PC-9 (cell line): ENCODE results near the gene TAOK2. TPM values are rescaled to one million over a fixed set of nuclear protein-coding genes. Genes with fewer than 3 reads are reported as not detected.

Source experiments
- BruUV-seq: library from RNA; stranded (reverse); fragments of 400-500 nt; replicated peaks from 2 replicates; lab custom pipeline; 2021; lab: Mats Ljungman, UMichigan
- CTCF ChIA-PET: fragments of 300-600 bp; sonication (Branson Sonifier 250); formaldehyde crosslinking; loops from one replicate; lab custom pipeline; 2022; ENCODE audit warnings: antibody characterized with exemption; lab: Charles Lee
- POLR2A ChIA-PET: fragments of 300-600 bp; sonication (Branson Sonifier 250); formaldehyde crosslinking; loops from one replicate; lab custom pipeline; 2022; ENCODE audit warnings: antibody characterized with exemption; ENCODE audit not compliant: unreplicated experiment; lab: Charles Lee
- DNase-seq, 2 experiments: peaks; one replicate each; pipeline versions ENCODE4 v3.0.0 to v3.0.0-alpha.2; 2015 to 2022; ENCODE audit warnings: mixed read lengths in 1 of 2
- H2AFZ ChIP-seq: fragments of 200-600 bp; sonication (generic); 2 replicates; pipeline ENCODE4 v1.8.1; 2017; ENCODE audit warnings: antibody characterized with exemption
- H3F3A ChIP-seq: fragments of 200-600 bp; sonication (generic); 2 replicates; pipeline ENCODE4 v1.8.1; 2017; ENCODE audit warnings: antibody characterized with exemption, mild to moderate bottlenecking, low read depth; ENCODE audit not compliant: insufficient read depth
- H3K27ac ChIP-seq: fragments of 200-600 bp; sonication (generic); 2 replicates; pipeline ENCODE4 v1.6.1; 2016; ENCODE audit warnings: mixed run types
- H3K27me3 ChIP-seq: fragments of 200-600 bp; sonication (generic); 2 replicates; pipeline ENCODE4 v1.6.1; 2016; ENCODE audit warnings: low read depth, mixed run types; ENCODE audit not compliant: insufficient read depth
- H3K36me3 ChIP-seq: fragments of 200-600 bp; sonication (generic); 2 replicates; pipeline ENCODE4 v1.6.1; 2016; ENCODE audit warnings: low read depth, mixed run types
- H3K4me1 ChIP-seq: fragments of 200-600 bp; sonication (generic); replicated peaks from 2 replicates; pipeline ENCODE4 v1.6.1; 2016; ENCODE audit warnings: mixed run types; ENCODE audit not compliant: insufficient read depth
- H3K4me2 ChIP-seq: fragments of 200-600 bp; sonication (generic); 2 replicates; pipeline ENCODE4 v1.6.1; 2017; ENCODE audit warnings: mixed run types
- H3K4me3 ChIP-seq: fragments of 200-600 bp; sonication (generic); 2 replicates; pipeline ENCODE4 v1.6.1; 2016; ENCODE audit warnings: mixed run types
- H3K79me2 ChIP-seq: fragments of 200-600 bp; sonication (generic); 2 replicates; pipeline ENCODE4 v1.6.1; 2017; ENCODE audit warnings: low read depth, mixed run types
- H3K9me2 ChIP-seq: fragments of 200-600 bp; sonication (generic); 2 replicates; pipeline ENCODE4 v1.8.1; 2017; ENCODE audit warnings: mild to moderate bottlenecking; ENCODE audit not compliant: insufficient read depth
- H3K9me3 ChIP-seq: fragments of 200-600 bp; sonication (generic); 2 replicates; pipeline ENCODE4 v1.8.1; 2016; ENCODE audit warnings: low read depth; ENCODE audit not compliant: insufficient read depth
- H4K20me1 ChIP-seq: fragments of 200-600 bp; sonication (generic); 2 replicates; pipeline ENCODE4 v1.8.1; 2017; ENCODE audit not compliant: insufficient read depth
- EZH2 ChIP-seq: fragments of 200-600 bp; sonication (generic); IDR thresholded peaks from 2 replicates; pipeline ENCODE4 v1.8.0; 2017; ENCODE audit warnings: antibody characterized with exemption, low read depth
- intact Hi-C: fragments of 100-400 bp; cut with micrococcal nuclease; formaldehyde crosslinking; loops from one replicate; pipeline ENCODE4 v1.10.0; 2022; ENCODE audit not compliant: unreplicated experiment
- total RNA-seq: library from RNA; stranded (reverse); gene quantifications from 2 replicates; pipeline ENCODE4 v1.2.3, GENCODE V29; 2021
- TF ChIP-seq, protein P1 (sequence below): fragments of 200-600 bp; sonication (generic); conservative IDR thresholded peaks from 2 replicates; pipeline ENCODE4 v1.6.1; 2017; ENCODE audit warnings: mixed run types, antibody characterized with exemption, mild to moderate bottlenecking, moderate library complexity

The TAOK2 gene
- total RNA-seq, 1 experiment from 2014 or later: 82.9 TPM

DNA sequence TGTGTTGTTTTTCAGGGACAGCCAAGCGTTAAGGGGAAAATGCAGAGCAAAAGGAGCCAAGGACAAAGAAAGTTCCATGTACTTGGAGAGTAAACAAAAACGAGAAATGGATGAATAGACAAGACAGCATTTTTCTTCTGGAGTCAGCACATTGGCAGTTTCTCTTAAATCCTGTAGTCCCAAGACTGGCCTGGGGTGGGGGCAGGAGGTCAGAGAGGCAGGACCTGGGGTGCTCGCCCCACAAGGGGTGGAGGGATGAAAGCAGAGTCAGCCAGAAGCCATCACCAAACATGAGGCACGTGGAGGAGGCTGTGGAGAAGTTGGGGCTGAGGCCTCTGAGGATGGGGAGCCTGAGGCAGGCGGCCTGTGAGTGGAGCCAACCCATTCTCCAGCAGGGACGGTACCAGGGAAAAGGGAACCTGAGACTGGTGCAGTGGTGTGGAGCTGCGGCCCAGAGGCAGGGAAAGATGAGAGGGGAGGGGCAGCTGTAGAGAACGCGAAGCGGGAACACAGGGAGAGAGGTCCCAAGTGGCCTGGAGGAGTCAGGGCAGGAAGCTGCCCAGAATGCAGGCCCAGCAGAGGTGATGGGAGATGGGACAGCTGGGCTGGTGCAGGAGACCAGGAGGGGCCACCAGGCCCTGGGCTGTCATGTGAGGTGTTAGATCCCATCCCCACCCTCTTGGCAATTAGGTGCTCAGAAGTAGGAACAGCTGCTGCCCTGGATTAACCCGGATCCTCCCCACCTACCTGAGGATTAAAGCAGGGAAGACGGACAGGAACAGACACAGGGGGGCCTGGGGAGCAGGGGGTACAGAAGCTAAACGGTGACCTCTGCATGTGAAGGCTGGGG, 54.1 kb downstream of the TAOK2 start:
- Histone ChIP-seq H3K36me3 (no peaks in the 10 kb centered on the region), H3K79me2 (no peaks in the 10 kb centered on the region), H3K27me3 (peaks cover 85% of the 10 kb centered on the region), H4K20me1 (no peaks in the 10 kb centered on the region), H3K4me1 (no peaks in the 10 kb centered on the region), H3K9me3 (no peaks in the 10 kb centered on the region), H3K4me2 (no peak overlapping the region), H3K4me3 (no peak overlapping the region), H3K27ac (no peak overlapping the region), H3F3A (0 out of 2 replicates have a peak, but pooled peaks cover 5% of the 10 kb centered on the region), H2AFZ (no peak overlapping the region), H3K9me2 (no peaks in the 10 kb centered on the region)
- TF ChIP-seq EZH2: no peak
- TF ChIP-seq, protein P1, sequence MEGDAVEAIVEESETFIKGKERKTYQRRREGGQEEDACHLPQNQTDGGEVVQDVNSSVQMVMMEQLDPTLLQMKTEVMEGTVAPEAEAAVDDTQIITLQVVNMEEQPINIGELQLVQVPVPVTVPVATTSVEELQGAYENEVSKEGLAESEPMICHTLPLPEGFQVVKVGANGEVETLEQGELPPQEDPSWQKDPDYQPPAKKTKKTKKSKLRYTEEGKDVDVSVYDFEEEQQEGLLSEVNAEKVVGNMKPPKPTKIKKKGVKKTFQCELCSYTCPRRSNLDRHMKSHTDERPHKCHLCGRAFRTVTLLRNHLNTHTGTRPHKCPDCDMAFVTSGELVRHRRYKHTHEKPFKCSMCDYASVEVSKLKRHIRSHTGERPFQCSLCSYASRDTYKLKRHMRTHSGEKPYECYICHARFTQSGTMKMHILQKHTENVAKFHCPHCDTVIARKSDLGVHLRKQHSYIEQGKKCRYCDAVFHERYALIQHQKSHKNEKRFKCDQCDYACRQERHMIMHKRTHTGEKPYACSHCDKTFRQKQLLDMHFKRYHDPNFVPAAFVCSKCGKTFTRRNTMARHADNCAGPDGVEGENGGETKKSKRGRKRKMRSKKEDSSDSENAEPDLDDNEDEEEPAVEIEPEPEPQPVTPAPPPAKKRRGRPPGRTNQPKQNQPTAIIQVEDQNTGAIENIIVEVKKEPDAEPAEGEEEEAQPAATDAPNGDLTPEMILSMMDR: no peak
- no TSS peak for BruUV-seq
- CTCF ChIA-PET: interaction anchor here (0.6 kb wide), 1 partner anchor 180 kb away, joined by 3 read pairs; no protein-coding TSS in a partner anchor
- intact Hi-C loops: no loop called here
- POLR2A ChIA-PET: no interaction called here
- DNase-seq: no peak

DNA sequence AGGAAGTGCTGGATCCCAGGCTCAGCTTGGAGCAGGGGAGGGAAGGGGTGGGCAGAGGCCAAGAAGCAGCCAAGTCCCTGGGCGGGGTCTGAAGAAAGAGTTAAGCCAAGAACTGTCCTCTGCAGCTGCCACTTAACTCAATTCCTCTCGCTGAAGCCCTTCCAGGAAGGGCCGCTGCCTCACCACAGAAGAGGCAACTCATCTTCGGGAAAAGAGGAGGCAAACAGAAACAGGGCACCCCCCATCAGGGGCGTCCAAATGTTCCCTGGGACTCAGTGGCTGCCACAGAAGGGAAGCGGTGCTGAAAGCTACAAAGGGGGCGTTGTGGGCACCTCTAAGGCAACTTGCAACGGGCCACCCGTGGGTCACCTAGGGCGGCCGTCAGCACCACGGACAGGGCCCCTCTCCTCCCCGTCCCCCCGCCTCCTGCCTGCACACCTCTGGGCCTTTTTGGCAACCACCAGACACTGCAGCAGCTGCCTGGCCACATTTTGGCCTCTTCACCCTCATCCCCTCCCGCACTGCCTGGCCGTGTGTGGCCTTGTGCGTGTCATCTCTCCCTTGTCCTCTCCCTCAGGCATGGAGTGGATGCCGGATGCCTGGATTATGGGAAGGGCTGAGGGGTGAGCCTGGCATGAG, 54.9 kb downstream of the TAOK2 start:
- no peaks in the 10 kb centered on the region for H3K9me3 ChIP-seq
- no TSS peak for BruUV-seq

DNA sequence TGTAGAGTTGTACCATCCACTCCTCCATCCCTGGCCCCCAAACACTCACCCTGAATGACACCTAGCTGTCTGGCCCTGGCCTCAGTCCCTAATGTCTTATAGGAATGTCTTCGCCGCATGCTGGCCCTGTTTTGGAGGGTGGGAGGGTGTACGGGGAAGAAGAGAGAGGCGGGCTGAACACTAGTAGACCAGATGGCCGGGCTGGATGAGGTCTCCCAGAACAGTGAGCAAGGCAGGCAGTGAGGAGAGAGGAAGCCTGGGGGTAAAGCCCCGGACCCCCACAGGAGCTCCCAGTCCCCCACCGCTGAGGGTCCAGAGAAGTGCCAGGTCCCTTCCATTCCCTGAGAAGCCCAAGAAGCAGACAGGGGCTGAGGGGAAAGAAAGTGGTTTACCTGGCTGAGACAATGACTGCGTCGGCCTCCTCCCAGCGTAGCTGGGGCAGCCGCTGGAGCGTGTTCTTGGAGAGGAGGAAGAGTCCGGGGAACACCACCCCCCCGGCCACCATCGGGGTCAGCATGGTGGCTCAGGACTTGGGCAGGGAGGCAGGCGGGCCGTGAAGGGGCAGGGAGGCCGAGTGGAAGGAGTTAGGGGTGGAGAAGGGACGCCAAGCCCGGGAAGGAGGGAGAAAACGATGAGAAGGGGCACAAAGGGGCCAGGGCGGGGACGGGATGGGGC, 56.5 kb downstream of the TAOK2 start:
- intact Hi-C loops: no loop called here
- TF ChIP-seq, protein P1: no peak
- TF ChIP-seq EZH2: no peak
- no peak overlapping the region for H2AFZ ChIP-seq
- no peak overlapping the region for H3K4me3 ChIP-seq
- 0 out of 2 replicates have a peak, but pooled peaks cover 5% of the 10 kb centered on the region for H3F3A ChIP-seq
- H3K36me3 ChIP-seq: no peaks in the 10 kb centered on the region
- peaks cover 63% of the 10 kb centered on the region for H3K27me3 ChIP-seq
- H3K4me1 ChIP-seq: no peaks in the 10 kb centered on the region
- H3K27ac ChIP-seq: no peak overlapping the region
- BruUV-seq: no TSS peak
- no peak overlapping the region for H3K4me2 ChIP-seq
- H3K79me2 ChIP-seq: no peaks in the 10 kb centered on the region
- ChIA-PET CTCF (no interaction called here), POLR2A (no interaction called here)
- no peaks in the 10 kb centered on the region for H4K20me1 ChIP-seq
- DNase-seq: no peak
- H3K9me3 ChIP-seq: no peaks in the 10 kb centered on the region
- H3K9me2 ChIP-seq: no peaks in the 10 kb centered on the region

More for the DNA sequence above, 54.9 kb downstream of the TAOK2 start:
- CTCF ChIA-PET: no interaction called here
- Histone ChIP-seq H3K4me1 (no peaks in the 10 kb centered on the region), H3F3A (0 out of 2 replicates have a peak, but pooled peaks cover 5% of the 10 kb centered on the region), H3K9me2 (no peaks in the 10 kb centered on the region), H3K79me2 (no peaks in the 10 kb centered on the region), H3K27me3 (peaks cover 79% of the 10 kb centered on the region), H3K27ac (no peak overlapping the region), H3K36me3 (no peaks in the 10 kb centered on the region), H3K4me3 (no peak overlapping the region), H2AFZ (no peak overlapping the region), H4K20me1 (no peaks in the 10 kb centered on the region), H3K4me2 (no peak overlapping the region)
- TF ChIP-seq, protein P1: no peak
- TF ChIP-seq EZH2: no peak
- intact Hi-C loops: no loop called here
- POLR2A ChIA-PET: no interaction called here
- peak in 1 of 2 experiments; percentile 51 for DNase-seq
